H9 (cell line): Measurements from ENCODE around the gene TMEM117. TPM values are rescaled to one million over a fixed set of nuclear protein-coding genes. Genes with fewer than 3 reads are reported as not detected.

ENCODE experiments used
- DNase-seq: peaks from one replicate; pipeline ENCODE4 v3.0.0-alpha.2; 2017
- H2AFZ ChIP-seq: one replicate; pipeline ENCODE4 v1.6.1; 2013; ENCODE audit warnings: mild to moderate bottlenecking, low read length, control low read depth, moderate library complexity
- H2AK5ac ChIP-seq: 2 replicates; pipeline ENCODE4 v1.6.1; 2013; ENCODE audit warnings: low read length, control low read depth, mixed read lengths; ENCODE audit not compliant: insufficient read length
- H2BK120ac ChIP-seq: one replicate; pipeline ENCODE4 v1.6.1; 2013; ENCODE audit warnings: low read depth, mild to moderate bottlenecking, low read length, control low read depth, inconsistent platforms; ENCODE audit not compliant: poor library complexity, severe bottlenecking
- H2BK12ac ChIP-seq: 2 replicates; pipeline ENCODE4 v1.6.1; 2013; ENCODE audit warnings: low read length, control low read depth, mixed read lengths, low read depth; ENCODE audit not compliant: insufficient read length
- H2BK15ac ChIP-seq: 2 replicates; pipeline ENCODE4 v1.6.1; 2013; ENCODE audit warnings: low read depth, low read length, control low read depth
- H2BK20ac ChIP-seq: one replicate; pipeline ENCODE4 v1.6.1; 2013; ENCODE audit warnings: low read depth, mild to moderate bottlenecking, low read length, control low read depth, inconsistent platforms; ENCODE audit not compliant: poor library complexity, severe bottlenecking
- H2BK5ac ChIP-seq: 2 replicates; pipeline ENCODE4 v1.6.1; 2013; ENCODE audit warnings: low read length, control low read depth, mixed read lengths; ENCODE audit not compliant: insufficient read length
- H3K14ac ChIP-seq: 2 replicates; pipeline ENCODE4 v1.6.1; 2013; ENCODE audit warnings: low read length, control low read depth; ENCODE audit not compliant: insufficient read depth
- H3K18ac ChIP-seq: 2 replicates; pipeline ENCODE4 v1.6.1; 2013; ENCODE audit warnings: low read depth, mild to moderate bottlenecking, mixed read lengths, low read length, control low read depth; ENCODE audit not compliant: insufficient read length
- H3K23ac ChIP-seq: 2 replicates; pipeline ENCODE4 v1.6.1; 2013; ENCODE audit warnings: low read length, control low read depth, mixed read lengths, low read depth; ENCODE audit not compliant: insufficient read length
- H3K23me2 ChIP-seq: 2 replicates; pipeline ENCODE4 v1.6.1; 2013; ENCODE audit warnings: low read depth, mild to moderate bottlenecking, mixed read lengths, low read length, control low read depth; ENCODE audit not compliant: insufficient read length, poor library complexity, severe bottlenecking
- H3K27ac ChIP-seq: 2 replicates; pipeline ENCODE4 v1.5.1; 2013; ENCODE audit warnings: low read length, control low read depth, mixed read lengths, low read depth; ENCODE audit not compliant: insufficient read length
- H3K27me3 ChIP-seq: 2 replicates; pipeline ENCODE4 v1.6.1; 2013; ENCODE audit warnings: low read length, control low read depth, inconsistent platforms; ENCODE audit not compliant: insufficient read depth
- H3K4ac ChIP-seq: 2 replicates; pipeline ENCODE4 v1.6.1; 2013; ENCODE audit warnings: low read depth, mild to moderate bottlenecking, control low read depth, inconsistent platforms, low read length, moderate library complexity
- H3K4me1 ChIP-seq: 2 replicates; pipeline ENCODE4 v1.6.1; 2013; ENCODE audit warnings: low read length, control low read depth, inconsistent platforms; ENCODE audit not compliant: insufficient read depth
- H3K4me2 ChIP-seq: 2 replicates; pipeline ENCODE4 v1.6.1; 2013; ENCODE audit warnings: low read length, control low read depth, mixed read lengths; ENCODE audit not compliant: insufficient read length, insufficient read depth
- H3K56ac ChIP-seq: 2 replicates; pipeline ENCODE4 v1.6.1; 2013; ENCODE audit warnings: low read depth, mild to moderate bottlenecking, mixed read lengths, low read length, control low read depth; ENCODE audit not compliant: insufficient read length
- H3K79me1 ChIP-seq: 2 replicates; pipeline ENCODE4 v1.6.1; 2013; ENCODE audit warnings: low read depth, mild to moderate bottlenecking, moderate library complexity, low read length, control low read depth, inconsistent platforms; ENCODE audit not compliant: insufficient read depth, poor library complexity, severe bottlenecking
- H3K79me2 ChIP-seq: 2 replicates; pipeline ENCODE4 v1.6.1; 2013; ENCODE audit warnings: low read length, control low read depth, inconsistent platforms; ENCODE audit not compliant: insufficient read depth
- H3K9ac ChIP-seq: 2 replicates; pipeline ENCODE4 v1.6.1; 2013; ENCODE audit warnings: low read length, control low read depth, mixed read lengths; ENCODE audit not compliant: insufficient read length; ENCODE audit errors: extremely low read depth
- H3K9me3 ChIP-seq: one replicate; pipeline ENCODE4 v1.6.1; 2013; ENCODE audit warnings: low read depth, low read length, inconsistent platforms; ENCODE audit not compliant: control insufficient read depth
- H3T11ph ChIP-seq: one replicate; pipeline ENCODE4 v1.6.1; 2013; ENCODE audit warnings: mild to moderate bottlenecking, low read length, control low read depth, inconsistent platforms
- H4K20me1 ChIP-seq: one replicate; pipeline ENCODE4 v1.6.1; 2013; ENCODE audit not compliant: control insufficient read depth, insufficient read length, insufficient read depth
- H4K5ac ChIP-seq: 2 replicates; pipeline ENCODE4 v1.6.1; 2013; ENCODE audit warnings: low read depth, mild to moderate bottlenecking, mixed read lengths, low read length, control low read depth; ENCODE audit not compliant: insufficient read length
- H4K8ac ChIP-seq: replicated peaks from 2 replicates; pipeline ENCODE4 v1.6.1; 2013; ENCODE audit warnings: low read length, control low read depth, mixed read lengths, low read depth; ENCODE audit not compliant: insufficient read length
- H4K91ac ChIP-seq: 2 replicates; pipeline ENCODE4 v1.6.1; 2013; ENCODE audit warnings: low read depth, mild to moderate bottlenecking, moderate library complexity, mixed read lengths, low read length, control low read depth; ENCODE audit not compliant: insufficient read length
- H3K27ac Mint-ChIP-seq, 3 experiments: 2 replicates in 2 of 3; 3 replicates in 1 of 3; pipeline ENCODE4 v1.8.0; 2020 to 2021; ENCODE audit warnings: mixed read lengths in 3 of 3, mild to moderate bottlenecking in 1 of 3, moderate library complexity in 1 of 3
- H3K27me3 Mint-ChIP-seq: 2 replicates; pipeline ENCODE4 v1.8.0; 2021; ENCODE audit warnings: low read depth, mild to moderate bottlenecking, moderate library complexity, mixed read lengths
- H3K36me3 Mint-ChIP-seq, 3 experiments: 2 replicates in 2 of 3; 3 replicates in 1 of 3; pipeline ENCODE4 v1.8.0; 2020 to 2021; ENCODE audit warnings: low read depth in 3 of 3, mixed read lengths in 3 of 3; ENCODE audit not compliant: insufficient read depth in 1 of 3
- H3K4me1 Mint-ChIP-seq, 2 experiments: 2 replicates each; pipeline ENCODE4 v1.8.0; 2020; ENCODE audit warnings: mixed read lengths in 2 of 2
- H3K4me3 Mint-ChIP-seq, 2 experiments: 2 replicates in 1 of 2; 3 replicates in 1 of 2; pipeline ENCODE4 v1.8.0; 2020 to 2021; ENCODE audit warnings: mild to moderate bottlenecking in 2 of 2, mixed read lengths in 2 of 2, moderate library complexity in 1 of 2
- H3K9me3 Mint-ChIP-seq, 2 experiments: 2 replicates in 1 of 2; 3 replicates in 1 of 2; pipeline ENCODE4 v1.8.0; 2020; ENCODE audit warnings: mild to moderate bottlenecking in 2 of 2, mixed read lengths in 2 of 2, moderate library complexity in 1 of 2
- WGBS: extraction: QIAGEN DNeasy Blood & Tissue Kit; methylation state at CpG from one replicate; pipeline ENCODE4 v1.1.7; 2013; ENCODE audit warnings: missing lambda C conversion rate, low lambda C conversion rate, mixed read lengths; ENCODE audit not compliant: insufficient read length; ENCODE audit errors: extremely low coverage; 5-methylcytosine and 5-hydroxymethylcytosine counted together
- total RNA-seq: library from RNA; stranded (reverse); gene quantifications from 2 replicates; pipeline ENCODE4 v1.2.1, GENCODE V29; 2021
- TF ChIP-seq, protein P1 (sequence below): fragments of 200-600 bp; sonication (generic); conservative IDR thresholded peaks from 3 replicates; pipeline ENCODE4 v1.8.0; 2021; ENCODE audit warnings: antibody characterized with exemption, mild to moderate bottlenecking

The TMEM117 gene
- total RNA-seq, 1 experiment from 2014 or later, result 1.7 TPM

DNA sequence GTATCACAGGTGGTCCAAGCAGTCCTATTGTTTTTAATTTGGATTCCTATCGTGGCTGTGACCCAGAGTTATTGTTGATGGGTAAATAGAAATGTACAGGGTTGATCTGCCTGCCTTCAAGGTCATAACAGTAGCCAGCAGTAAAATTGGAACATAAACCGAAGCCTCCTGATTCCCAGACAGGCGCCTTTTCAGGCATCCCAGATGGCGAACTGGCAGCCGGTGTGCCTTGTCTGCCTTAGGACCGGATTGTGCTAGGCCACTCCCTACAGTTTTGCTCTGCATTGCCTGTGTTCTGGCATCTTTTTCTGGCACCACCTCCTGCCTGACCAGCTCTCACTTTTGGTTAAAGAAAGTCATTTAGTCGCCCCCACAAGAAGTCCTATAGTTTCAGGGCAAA is 22.2 kb downstream of the TMEM117 start:
- Histone ChIP-seq H4K20me1 (no peaks in the 10 kb centered on the region), H3K4me2 (no peak overlapping the region), H3K27me3 (no peaks in the 10 kb centered on the region), H4K8ac (no peak overlapping the region), H2BK20ac (no peak overlapping the region), H2AFZ (no peak overlapping the region), H4K91ac (no peak overlapping the region), H3K9ac (no peak overlapping the region), H3K79me2 (no peaks in the 10 kb centered on the region), H3K4ac (no peak overlapping the region), H3K18ac (no peak overlapping the region), H4K5ac (no peak overlapping the region), H2BK15ac (no peak overlapping the region), H3K56ac (no peak overlapping the region), H2BK120ac (no peak overlapping the region), H3K14ac (no peak overlapping the region), H3K23me2 (no peaks in the 10 kb centered on the region), H2AK5ac (no peak overlapping the region), H2BK5ac (no peak overlapping the region), H3K23ac (no peak overlapping the region), H3K9me3 (no peaks in the 10 kb centered on the region), H3K27ac (no peak overlapping the region), H3K79me1 (no peaks in the 10 kb centered on the region), H3T11ph (no peak overlapping the region), H3K4me1 (peaks cover 2% of the 10 kb centered on the region; the same call in 1 of the 2 replicates), H2BK12ac (no peak overlapping the region)
- Mint-ChIP-seq H3K27ac (0 out of 7 replicates have a peak overlapping the region, but pooled peaks of 1 of the 3 experiments have one; percentile 11), H3K27me3 (no peaks in the 10 kb centered on the region), H3K9me3 (peaks cover 0 to 2% of the 10 kb centered on the region in 2 experiments; a peak in 2 of 5 replicates), H3K36me3 (no peaks in the 10 kb centered on the region; a peak in 1 of 7 replicates), H3K4me3 (no peak overlapping the region), H3K4me1 (peaks cover 6 to 14% of the 10 kb centered on the region in 2 experiments)
- TF ChIP-seq, protein P1, sequence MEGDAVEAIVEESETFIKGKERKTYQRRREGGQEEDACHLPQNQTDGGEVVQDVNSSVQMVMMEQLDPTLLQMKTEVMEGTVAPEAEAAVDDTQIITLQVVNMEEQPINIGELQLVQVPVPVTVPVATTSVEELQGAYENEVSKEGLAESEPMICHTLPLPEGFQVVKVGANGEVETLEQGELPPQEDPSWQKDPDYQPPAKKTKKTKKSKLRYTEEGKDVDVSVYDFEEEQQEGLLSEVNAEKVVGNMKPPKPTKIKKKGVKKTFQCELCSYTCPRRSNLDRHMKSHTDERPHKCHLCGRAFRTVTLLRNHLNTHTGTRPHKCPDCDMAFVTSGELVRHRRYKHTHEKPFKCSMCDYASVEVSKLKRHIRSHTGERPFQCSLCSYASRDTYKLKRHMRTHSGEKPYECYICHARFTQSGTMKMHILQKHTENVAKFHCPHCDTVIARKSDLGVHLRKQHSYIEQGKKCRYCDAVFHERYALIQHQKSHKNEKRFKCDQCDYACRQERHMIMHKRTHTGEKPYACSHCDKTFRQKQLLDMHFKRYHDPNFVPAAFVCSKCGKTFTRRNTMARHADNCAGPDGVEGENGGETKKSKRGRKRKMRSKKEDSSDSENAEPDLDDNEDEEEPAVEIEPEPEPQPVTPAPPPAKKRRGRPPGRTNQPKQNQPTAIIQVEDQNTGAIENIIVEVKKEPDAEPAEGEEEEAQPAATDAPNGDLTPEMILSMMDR, result no peak
- WGBS, result no CpG with 5 or more reads among the region's 7 CpGs
- no peak for DNase-seq
